ENCODE results near the gene ZC3H7A. TPM values are rescaled to one million over a fixed set of nuclear protein-coding genes. Genes with fewer than 3 reads are reported as not detected.

Gene ZC3H7A
- total RNA-seq, 6 experiments from 2014 or later, result 56.5 to 73.0 (median 63.5) TPM

DNA sequence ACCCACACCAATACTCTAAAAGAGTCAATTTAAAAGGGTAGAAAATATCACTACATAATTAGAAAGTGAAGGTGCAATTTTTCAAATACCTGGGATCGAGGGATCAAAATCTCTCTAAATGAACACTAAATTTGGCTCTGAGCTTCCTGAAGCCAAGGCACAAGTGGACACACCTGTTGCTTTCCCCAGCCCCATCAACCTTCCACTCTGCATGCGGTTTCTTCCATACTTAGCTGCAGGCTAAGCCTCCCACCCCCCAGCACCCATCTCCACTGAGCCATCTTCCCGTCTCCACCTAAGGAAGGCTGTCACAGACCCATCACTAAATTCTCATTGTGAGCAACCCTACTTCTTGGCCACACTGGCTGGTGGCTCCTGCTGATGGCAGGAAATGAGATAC lies 84.9 kb downstream of the ZC3H7A start:
- H3K27me3 Mint-ChIP-seq (ENCODE audit: insufficient read depth), result no peaks in the 10 kb centered on the region
- H3K36me3 Mint-ChIP-seq (ENCODE audit: low read depth), result peaks cover 13% of the 10 kb centered on the region
- H3K9me3 Mint-ChIP-seq, result no peaks in the 10 kb centered on the region
- TF ChIP-seq, protein P1, sequence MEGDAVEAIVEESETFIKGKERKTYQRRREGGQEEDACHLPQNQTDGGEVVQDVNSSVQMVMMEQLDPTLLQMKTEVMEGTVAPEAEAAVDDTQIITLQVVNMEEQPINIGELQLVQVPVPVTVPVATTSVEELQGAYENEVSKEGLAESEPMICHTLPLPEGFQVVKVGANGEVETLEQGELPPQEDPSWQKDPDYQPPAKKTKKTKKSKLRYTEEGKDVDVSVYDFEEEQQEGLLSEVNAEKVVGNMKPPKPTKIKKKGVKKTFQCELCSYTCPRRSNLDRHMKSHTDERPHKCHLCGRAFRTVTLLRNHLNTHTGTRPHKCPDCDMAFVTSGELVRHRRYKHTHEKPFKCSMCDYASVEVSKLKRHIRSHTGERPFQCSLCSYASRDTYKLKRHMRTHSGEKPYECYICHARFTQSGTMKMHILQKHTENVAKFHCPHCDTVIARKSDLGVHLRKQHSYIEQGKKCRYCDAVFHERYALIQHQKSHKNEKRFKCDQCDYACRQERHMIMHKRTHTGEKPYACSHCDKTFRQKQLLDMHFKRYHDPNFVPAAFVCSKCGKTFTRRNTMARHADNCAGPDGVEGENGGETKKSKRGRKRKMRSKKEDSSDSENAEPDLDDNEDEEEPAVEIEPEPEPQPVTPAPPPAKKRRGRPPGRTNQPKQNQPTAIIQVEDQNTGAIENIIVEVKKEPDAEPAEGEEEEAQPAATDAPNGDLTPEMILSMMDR (IDR thresholded peaks at IDR 0.05), result no peak
- H3K4me1 Mint-ChIP-seq (ENCODE audit: low read depth), result peaks cover 23% of the 10 kb centered on the region
- no peak overlapping the region for H3K27ac Mint-ChIP-seq
- no peak for DNase-seq
- no peak overlapping the region for H3K4me3 Mint-ChIP-seq

DNA sequence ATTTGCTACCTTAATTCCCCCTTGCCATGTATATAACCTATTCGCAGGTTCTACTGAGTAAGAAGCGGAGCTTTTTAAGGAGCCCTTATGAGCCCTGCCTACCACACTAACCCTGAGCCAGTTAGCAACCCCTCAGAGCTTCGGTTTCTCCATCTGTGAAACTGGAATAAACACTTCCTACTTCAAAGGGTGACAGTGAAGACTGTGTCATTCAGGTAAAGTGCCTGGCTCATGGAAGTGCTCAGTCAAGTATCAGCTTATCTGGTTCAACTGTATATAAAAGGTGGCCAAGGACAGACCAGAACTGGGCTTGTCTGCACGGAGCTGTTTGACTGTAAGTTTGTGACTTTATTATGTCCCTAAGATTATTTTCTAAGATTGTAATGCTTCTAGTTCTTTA lies 85.4 kb downstream of the ZC3H7A start:
- DNase-seq, result no peak
- H3K9me3 Mint-ChIP-seq, result no peaks in the 10 kb centered on the region
- H3K4me3 Mint-ChIP-seq, result no peak overlapping the region
- peaks cover 13% of the 10 kb centered on the region for H3K36me3 Mint-ChIP-seq (ENCODE audit: low read depth)
- peaks cover 21% of the 10 kb centered on the region for H3K4me1 Mint-ChIP-seq (ENCODE audit: low read depth)
- TF ChIP-seq, protein P1 (IDR thresholded peaks at IDR 0.05), result no peak
- no peak overlapping the region for H3K27ac Mint-ChIP-seq
- H3K27me3 Mint-ChIP-seq (ENCODE audit: insufficient read depth), result no peaks in the 10 kb centered on the region

DNA sequence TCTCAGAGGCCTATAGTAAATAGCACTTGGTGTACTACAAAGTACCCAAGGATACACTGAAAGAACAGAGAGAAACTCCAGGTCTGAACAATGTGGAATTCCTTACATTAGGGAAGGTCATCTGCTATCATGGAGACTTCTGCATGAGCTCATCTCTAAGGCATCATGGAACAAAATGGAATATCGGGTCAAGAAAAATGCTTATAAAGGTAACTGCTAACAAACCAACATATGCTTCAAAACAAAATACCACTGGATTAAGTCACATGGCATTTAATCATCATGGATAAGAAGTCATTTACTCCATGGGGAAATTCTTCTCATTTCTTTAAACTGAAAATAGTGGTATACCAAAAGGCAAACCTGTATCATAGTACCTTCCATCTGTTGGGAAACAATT lies 88.6 kb downstream of the ZC3H7A start:
- Mint-ChIP-seq H3K4me1 (ENCODE audit: low read depth) (peaks cover 20% of the 10 kb centered on the region), H3K4me3 (no peak overlapping the region), H3K27ac (peak overlapping the region; percentile 8), H3K27me3 (ENCODE audit: insufficient read depth) (no peaks in the 10 kb centered on the region), H3K9me3 (no peaks in the 10 kb centered on the region), H3K36me3 (ENCODE audit: low read depth) (peaks cover 16% of the 10 kb centered on the region)
- DNase-seq, result peak; percentile 29
- TF ChIP-seq, protein P1 (IDR thresholded peaks at IDR 0.05), result no peak

DNA sequence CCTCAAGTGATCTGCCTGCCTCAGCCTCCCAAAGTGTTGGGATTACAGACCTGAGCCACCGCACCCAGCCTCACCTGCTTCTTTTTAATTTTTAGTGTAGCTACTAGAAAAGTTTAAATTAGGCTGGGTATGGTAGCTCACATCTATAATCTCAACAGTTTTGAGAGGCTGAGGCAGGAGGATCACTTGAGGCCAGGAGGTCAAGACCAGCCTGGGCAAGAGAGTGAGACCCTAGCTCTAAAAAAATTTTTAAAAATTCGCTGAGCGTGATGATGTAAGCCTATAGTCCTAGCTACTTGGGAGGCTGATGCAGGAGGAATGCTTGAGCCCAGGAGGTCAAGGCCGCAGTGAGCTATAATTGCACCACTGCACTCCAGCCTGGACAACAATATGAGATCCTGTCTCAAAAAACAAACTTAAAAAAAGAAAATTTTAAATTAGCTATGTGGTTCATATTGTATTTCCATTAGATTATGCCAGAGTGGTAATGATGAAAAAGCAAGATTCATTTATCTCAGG lies 89.3 kb downstream of the ZC3H7A start:
- no peak overlapping the region for H3K4me3 Mint-ChIP-seq
- H3K9me3 Mint-ChIP-seq, result no peaks in the 10 kb centered on the region
- H3K27me3 Mint-ChIP-seq (ENCODE audit: insufficient read depth), result no peaks in the 10 kb centered on the region; the same call in 1 of the 2 replicates
- peaks cover 20% of the 10 kb centered on the region for H3K4me1 Mint-ChIP-seq (ENCODE audit: low read depth)
- DNase-seq, result no peak
- TF ChIP-seq, protein P1 (IDR thresholded peaks at IDR 0.05), result no peak
- peaks cover 16% of the 10 kb centered on the region for H3K36me3 Mint-ChIP-seq (ENCODE audit: low read depth)
- no peak overlapping the region for H3K27ac Mint-ChIP-seq

DNA sequence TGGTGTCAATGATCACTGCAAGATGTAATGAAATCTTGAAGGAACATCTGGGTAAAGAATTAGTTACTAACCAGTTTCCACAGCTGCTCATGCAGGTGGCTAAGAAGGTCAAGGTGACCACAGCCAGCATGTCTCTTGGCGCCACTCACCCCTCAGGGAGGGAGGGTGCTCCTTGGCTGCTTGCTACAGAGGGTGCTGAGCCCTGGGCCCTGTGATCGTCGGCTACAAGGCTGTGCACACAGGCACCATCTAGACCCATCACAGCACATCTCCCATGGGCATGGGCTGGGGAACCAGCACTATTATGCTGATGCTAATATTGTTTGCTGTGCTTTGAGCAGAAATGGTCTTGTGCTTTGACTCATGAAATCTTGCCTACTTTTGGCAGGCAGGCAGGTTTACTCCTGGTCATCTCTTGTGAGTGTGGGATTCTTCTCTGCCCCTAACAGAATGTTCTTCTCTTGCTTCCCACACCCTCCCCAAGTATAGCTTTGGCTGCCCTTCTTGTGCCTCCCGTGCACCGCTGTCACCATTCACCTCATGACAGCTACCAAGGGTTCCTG lies 90.8 kb downstream of the ZC3H7A start:
- no peak overlapping the region for H3K4me3 Mint-ChIP-seq
- no peak for DNase-seq
- no peak overlapping the region for H3K27ac Mint-ChIP-seq
- H3K27me3 Mint-ChIP-seq (ENCODE audit: insufficient read depth), result no peaks in the 10 kb centered on the region; the same call in 1 of the 2 replicates
- TF ChIP-seq, protein P1 (IDR thresholded peaks at IDR 0.05), result no peak
- H3K36me3 Mint-ChIP-seq (ENCODE audit: low read depth), result peaks cover 16% of the 10 kb centered on the region
- H3K4me1 Mint-ChIP-seq (ENCODE audit: low read depth), result peaks cover 20% of the 10 kb centered on the region
- H3K9me3 Mint-ChIP-seq, result no peaks in the 10 kb centered on the region

Measured in HFFc6 (cell line).